HepG2 (cell line): ENCODE results near the gene PRKCE. TPM values are rescaled to one million over a fixed set of nuclear protein-coding genes. Genes with fewer than 3 reads are reported as not detected.

Source experiments
- ATAC-seq: fragments of 200-7000 bp; cut with Tn5 transposase; 3 replicates; pipeline ENCODE4 v1.9.1; 2020; ENCODE audit warnings: mild to moderate bottlenecking, moderate library complexity
- BruUV-seq: library from RNA; stranded (reverse); fragments of 400-500 nt; replicated peaks from 2 replicates; lab custom pipeline; 2021; lab: Mats Ljungman, UMichigan
- CTCF ChIA-PET: fragments of 300-600 bp; formaldehyde crosslinking; extraction: SDS; loops from one replicate; lab custom pipeline; 2021; ENCODE audit warnings: low total read pairs, inconsistent platforms, low intra/inter-chr PET ratio; lab: Yijun Ruan, JAX
- POLR2A ChIA-PET: fragments of 350-600 bp; sonication (Branson Sonifier 250); formaldehyde crosslinking; loops from one replicate; lab custom pipeline; 2020; ENCODE audit warnings: antibody characterized with exemption, inconsistent platforms; lab: Yijun Ruan, JAX
- DNase-seq: peaks from one replicate; pipeline ENCODE4 v3.0.0-alpha.2; 2015; ENCODE audit warnings: low spot score
- FAIRE-seq: peaks from 3 replicates; lab custom pipeline; 2011; peaks lifted over from hg19 to GRCh38; lab: Jason Lieb, UNC
- H2AFZ ChIP-seq: one replicate; pipeline ENCODE4 v1.6.1; 2011; ENCODE audit warnings: low read length, inconsistent platforms
- H3K27ac ChIP-seq: fragments of 300-600 bp; 3 replicates; pipeline ENCODE4 v1.8.0; 2011; ENCODE audit warnings: mixed run types, mild to moderate bottlenecking, mixed read lengths, low read length, inconsistent platforms; ENCODE audit not compliant: insufficient read depth; ENCODE audit errors: extremely low read length
- H3K27me3 ChIP-seq, 2 experiments: fragments of 200-600 bp in 1 of 2; 2 replicates in 1 of 2; 3 replicates in 1 of 2; pipeline versions ENCODE4 v1.6.0 to v1.8.0; 2011; ENCODE audit warnings: low read length in 2 of 2, mild to moderate bottlenecking in 2 of 2, moderate library complexity in 2 of 2, inconsistent platforms in 1 of 2; ENCODE audit not compliant: insufficient read depth in 2 of 2, control insufficient read depth in 1 of 2
- H3K36me3 ChIP-seq, 2 experiments: fragments of 200-600 bp in 1 of 2; replicated peaks in 1 of 2; 2 replicates in 1 of 2; 3 replicates in 1 of 2; pipeline versions ENCODE4 v1.5.1 to v1.8.0; 2011; ENCODE audit warnings: low read length in 2 of 2, inconsistent platforms in 1 of 2; ENCODE audit not compliant: insufficient read depth in 2 of 2, control insufficient read depth in 1 of 2
- H3K4me1 ChIP-seq: 2 replicates; pipeline ENCODE4 v1.5.1; 2012; ENCODE audit warnings: low read length, inconsistent platforms; ENCODE audit not compliant: insufficient read depth
- H3K4me2 ChIP-seq: 2 replicates; pipeline ENCODE4 v1.6.0; 2011; ENCODE audit warnings: low read depth, low read length, inconsistent platforms
- H3K4me3 ChIP-seq, 3 experiments: fragments of 200-600 bp in 1 of 3; sonication (generic), shearing (Covaris generic) in 1 of 3; replicated peaks in 1 of 3; 2 replicates each; pipeline ENCODE4 v1.5.1; 2011 to 2016; ENCODE audit warnings: low read length in 3 of 3, inconsistent platforms in 2 of 3, low read depth in 2 of 3, mild to moderate bottlenecking in 2 of 3, control low read depth in 1 of 3, mixed read lengths in 1 of 3; ENCODE audit not compliant: insufficient read depth in 1 of 3
- H3K79me2 ChIP-seq: one replicate; pipeline ENCODE4 v1.6.1; 2011; ENCODE audit warnings: low read length, inconsistent platforms; ENCODE audit not compliant: insufficient read depth
- H3K9ac ChIP-seq: 2 replicates; pipeline ENCODE4 v1.6.0; 2011; ENCODE audit warnings: mild to moderate bottlenecking, low read depth, low read length, inconsistent platforms; ENCODE audit not compliant: insufficient read depth
- H3K9me3 ChIP-seq: 2 replicates; pipeline ENCODE4 v1.5.1; 2012; ENCODE audit warnings: mild to moderate bottlenecking, low read length
- H4K20me1 ChIP-seq: 2 replicates; pipeline ENCODE4 v1.6.0; 2011; ENCODE audit warnings: inconsistent platforms, mild to moderate bottlenecking, low read length, moderate library complexity; ENCODE audit not compliant: insufficient read depth
- DMTF1 ChIP-seq: sonication (generic); formaldehyde crosslinking; IDR thresholded peaks from 2 replicates; pipeline ENCODE4 v1.4.0; 2020; ENCODE audit warnings: mild to moderate bottlenecking, missing genetic modification reagents
- DPF2 ChIP-seq: sonication (generic); formaldehyde crosslinking; IDR thresholded peaks from 2 replicates; pipeline ENCODE4 v1.4.0; 2020; ENCODE audit warnings: mild to moderate bottlenecking, low read depth, missing genetic modification reagents, borderline replicate concordance
- HIC2 ChIP-seq: sonication (generic); formaldehyde crosslinking; IDR thresholded peaks from 2 replicates; pipeline ENCODE4 v1.9.0; 2022; ENCODE audit warnings: low read depth, missing genetic modification reagents
- HOXA9 ChIP-seq: sonication (generic); formaldehyde crosslinking; IDR thresholded peaks from 2 replicates; pipeline ENCODE4 v1.8.1; 2022; ENCODE audit warnings: missing genetic modification reagents, mild to moderate bottlenecking, moderate library complexity, borderline replicate concordance
- IKZF1 ChIP-seq: fragments of 450-650 bp; IDR thresholded peaks from 2 replicates; pipeline ENCODE4 v1.7.1; 2016
- MEF2D ChIP-seq: sonication (generic); formaldehyde crosslinking; IDR thresholded peaks from 2 replicates; pipeline ENCODE4 v1.5.1; 2020; ENCODE audit warnings: mild to moderate bottlenecking, missing genetic modification reagents
- SALL1 ChIP-seq: sonication (generic); formaldehyde crosslinking; IDR thresholded peaks from 2 replicates; pipeline ENCODE4 v1.8.0; 2022; ENCODE audit warnings: mild to moderate bottlenecking, missing genetic modification reagents
- TAF15 ChIP-seq: fragments of 200-400 bp; formaldehyde crosslinking; IDR thresholded peaks from one replicate; pipeline ENCODE4 v1.6.1; 2018; ENCODE audit warnings: mild to moderate bottlenecking, low read depth, low read length; ENCODE audit not compliant: poor library complexity, severe bottlenecking
- ZBTB8A ChIP-seq: sonication (generic); formaldehyde crosslinking; IDR thresholded peaks from 2 replicates; pipeline ENCODE4 v1.4.0; 2020; ENCODE audit warnings: mild to moderate bottlenecking, low read depth, missing genetic modification reagents, borderline replicate concordance
- ZNF318 ChIP-seq: sonication (generic); formaldehyde crosslinking; IDR thresholded peaks from 2 replicates; pipeline ENCODE4 v1.4.0; 2020; ENCODE audit warnings: mild to moderate bottlenecking, missing genetic modification reagents
- WGBS: methylation state at CpG from one replicate; pipeline ENCODE4 v1.1.6; 2017; ENCODE audit warnings: low lambda C conversion rate; 5-methylcytosine and 5-hydroxymethylcytosine counted together
- in situ Hi-C: cut with HindIII; loops from 2 replicates; pipeline ENCODE4 v1.10.0; 2017; ENCODE audit warnings: low pct_unique_long_range_greater_than_20kb; ENCODE audit not compliant: extremely low pct_ligation_motif_present
- intact Hi-C: fragments of 100-400 bp; cut with micrococcal nuclease; formaldehyde crosslinking; loops from one replicate; pipeline ENCODE4 v1.10.0; 2022; ENCODE audit not compliant: unreplicated experiment
- polyA plus RNA-seq, 8 experiments: library from polyadenylated mRNA; depleted of rRNA in 3 of 8; stranded (reverse) in 7 of 8; unstranded in 1 of 8; fragments of >200 nt; fragmentation: Illumina TruSeq in 4 of 8; extraction: Trizol in 4 of 8; gene quantifications; 2 replicates each; pipeline versions ENCODE4 v1.2.1 to v1.2.3, GENCODE V29; 2011 to 2016; ENCODE audit warnings: low read depth in 4 of 8, missing spikeins in 1 of 8, mixed read lengths in 1 of 8; ENCODE audit not compliant: insufficient read depth in 1 of 8
- total RNA-seq, 5 experiments: library from RNA; depleted of rRNA; stranded (reverse); fragments of >200 nt; fragmentation: Illumina TruSeq; extraction: Trizol; gene quantifications; 2 replicates each; pipeline ENCODE4 v1.2.3, GENCODE V29; 2016; ENCODE audit warnings: low read depth in 1 of 5

Gene PRKCE
- total and polyA plus RNA-seq, 2 of the 13 experiments (the other 11 are each of a cell fraction or from before 2014, with no cell fraction given): 1.0 to 3.9 TPM

- no peak for TF ChIP-seq SALL1 (CRISPR knock-in tag)
- TF ChIP-seq ZNF318: no peak
These were observed 219.6 kb downstream of the PRKCE start (continued) for GRCh38 chr2:45871025-45871424.

GRCh38 chr2:45871541-45871940 is 220.1 kb downstream of the PRKCE start:
- H3K27ac ChIP-seq: no peak overlapping the region
- ChIA-PET POLR2A (no interaction called here), CTCF (no interaction called here)
- FAIRE-seq (no peak), DNase-seq (no peak), ATAC-seq (no peak; the same call in 2 of the 3 replicates)
- intact Hi-C loops: no loop called here
- no peak overlapping the region for H3K9ac ChIP-seq
- TF ChIP-seq IKZF1 (no peak), DMTF1 (CRISPR knock-in tag) (no peak), MEF2D (no peak), ZBTB8A (CRISPR knock-in tag) (no peak), HIC2 (no peak), HOXA9 (CRISPR knock-in tag) (no peak), TAF15 (no peak), DPF2 (CRISPR knock-in tag) (no peak)
- no peaks in the 10 kb centered on the region for H3K9me3 ChIP-seq
- no peak overlapping the region for H2AFZ ChIP-seq
- H4K20me1 ChIP-seq: no peaks in the 10 kb centered on the region
- H3K4me1 ChIP-seq: no peaks in the 10 kb centered on the region
- no TSS peak for BruUV-seq
- no peak overlapping the region for H3K4me2 ChIP-seq
- in situ Hi-C loops: no loop called here
- WGBS: 48% methylated on average over 4 of the region's 4 CpGs
- H3K36me3 ChIP-seq: no peaks in the 10 kb centered on the region
- H3K27me3 ChIP-seq: no peaks in the 10 kb centered on the region
- H3K4me3 ChIP-seq: no peak overlapping the region
- H3K79me2 ChIP-seq: no peaks in the 10 kb centered on the region
